Central memory CD8-positive, alpha-beta T cell (primary cell): Measurements from ENCODE around the gene APP.

Experiments
- ATAC-seq: fragments of 150-1000 bp; cut with Tn5 transposase; replicated peaks from 2 replicates; pipeline ENCODE4 v1.10.0; 2022; ENCODE audit warnings: mild to moderate bottlenecking, moderate FRiP score, moderate number of reproducible peaks; ENCODE audit not compliant: poor library complexity, severe bottlenecking; ENCODE audit errors: extremely low read depth
- DNase-seq, 2 donors: peaks; one replicate each; pipeline ENCODE4 v3.0.0; 2021; ENCODE audit warnings: low spot score in 2 of 2
- H3K27ac Mint-ChIP-seq: one replicate; pipeline ENCODE4 v1.8.0; 2022; ENCODE audit warnings: low read depth, mild to moderate bottlenecking, moderate library complexity, mixed read lengths
- H3K27me3 Mint-ChIP-seq: one replicate; pipeline ENCODE4 v1.8.0; 2022; ENCODE audit warnings: mixed read lengths
- H3K36me3 Mint-ChIP-seq: one replicate; pipeline ENCODE4 v1.8.0; 2022; ENCODE audit warnings: mild to moderate bottlenecking, moderate library complexity, mixed read lengths; ENCODE audit not compliant: insufficient read depth
- H3K4me1 Mint-ChIP-seq: one replicate; pipeline ENCODE4 v1.8.0; 2022; ENCODE audit warnings: mixed read lengths
- H3K4me3 Mint-ChIP-seq: one replicate; pipeline ENCODE4 v1.8.0; 2022; ENCODE audit warnings: mild to moderate bottlenecking, moderate library complexity, mixed read lengths
- H3K9me3 Mint-ChIP-seq: one replicate; pipeline ENCODE4 v1.8.0; 2022; ENCODE audit warnings: mixed read lengths

The APP gene

GRCh38 chr21:25911730-25912401, 258.7 kb downstream of the APP start:
- no peak for ATAC-seq
- Mint-ChIP-seq H3K9me3 (peaks cover 6% of the 10 kb centered on the region), H3K36me3 (no peaks in the 10 kb centered on the region), H3K4me3 (no peak overlapping the region), H3K27me3 (peaks cover 8% of the 10 kb centered on the region), H3K4me1 (no peaks in the 10 kb centered on the region), H3K27ac (no peak overlapping the region)
- DNase-seq = no peak

DNA sequence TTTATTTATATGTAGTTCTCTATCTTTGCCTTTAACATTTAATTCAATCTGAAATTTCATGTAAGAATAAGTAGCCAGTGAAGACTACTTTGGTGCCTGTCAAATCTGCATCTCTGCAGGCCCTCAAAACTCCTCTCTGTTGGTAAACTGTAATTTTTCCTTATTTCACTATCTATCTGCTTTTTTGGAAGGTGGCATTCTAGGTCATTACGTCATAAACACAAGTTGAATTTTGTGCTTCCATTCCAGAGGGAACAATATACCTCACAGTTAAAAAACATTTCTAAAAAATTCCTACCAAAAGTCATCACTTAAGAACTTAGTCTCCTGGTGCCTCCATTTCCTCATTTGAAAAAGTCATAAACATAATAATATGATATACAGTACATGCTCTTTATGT, 259.8 kb downstream of the APP start:
- Mint-ChIP-seq H3K9me3 (peaks cover 6% of the 10 kb centered on the region), H3K27ac (no peak overlapping the region), H3K27me3 (peaks cover 8% of the 10 kb centered on the region)

GRCh38 chr21:25909341-25909740, 261.2 kb downstream of the APP start:
- ATAC-seq (no peak), DNase-seq (no peak)
- Mint-ChIP-seq H3K9me3 (no peaks in the 10 kb centered on the region), H3K27me3 (no peaks in the 10 kb centered on the region), H3K36me3 (peaks cover 2% of the 10 kb centered on the region), H3K4me3 (no peak overlapping the region), H3K4me1 (no peaks in the 10 kb centered on the region), H3K27ac (no peak overlapping the region)

More for the DNA sequence above, 259.8 kb downstream of the APP start:
- H3K4me3 Mint-ChIP-seq = no peak overlapping the region
- H3K36me3 Mint-ChIP-seq = peaks cover 2% of the 10 kb centered on the region
- no peak for DNase-seq
- no peaks in the 10 kb centered on the region for H3K4me1 Mint-ChIP-seq
- ATAC-seq = no peak

- Mint-ChIP-seq H3K4me3 (no peak overlapping the region), H3K4me1 (no peaks in the 10 kb centered on the region), H3K27ac (no peak overlapping the region), H3K27me3 (no peaks in the 10 kb centered on the region), H3K36me3 (peaks cover 2% of the 10 kb centered on the region), H3K9me3 (no peaks in the 10 kb centered on the region)
- no peak for ATAC-seq
- no peak for DNase-seq
Measured at GRCh38 chr21:25908495-25908894, 262.1 kb downstream of the APP start.

DNA sequence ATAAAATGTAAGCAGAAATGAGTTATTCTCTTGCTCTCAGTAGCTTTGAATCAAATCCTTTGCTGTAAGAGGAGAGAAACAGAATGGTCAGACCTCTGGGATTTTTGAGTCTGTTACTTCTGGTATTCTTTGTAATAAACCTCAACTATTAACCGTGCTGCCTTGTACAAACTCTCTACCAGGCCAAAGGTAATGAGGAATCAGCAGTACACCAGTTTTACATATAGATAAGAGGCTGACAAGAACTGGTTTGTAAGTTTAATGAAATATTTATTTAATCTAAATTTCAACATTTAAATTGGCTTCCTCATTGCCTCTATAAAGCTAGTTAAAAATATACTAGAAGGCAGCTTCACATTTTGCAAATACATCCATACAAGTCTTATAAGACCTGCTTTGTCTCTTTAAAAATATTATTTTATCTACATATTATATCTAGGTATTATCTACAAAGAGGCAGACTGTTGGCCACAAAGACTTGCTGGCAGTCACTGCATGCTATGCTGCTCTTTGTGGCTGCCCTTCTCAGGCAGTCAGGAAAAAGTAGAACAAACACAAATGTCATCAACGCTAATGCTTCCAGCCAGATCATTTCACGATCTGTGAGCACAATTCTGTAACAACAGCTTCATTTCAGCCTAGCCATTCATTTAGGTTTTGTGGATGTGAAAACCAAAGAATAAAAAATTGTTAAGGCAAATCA, 262.8 kb downstream of the APP start:
- no peaks in the 10 kb centered on the region for H3K27me3 Mint-ChIP-seq
- no peaks in the 10 kb centered on the region for H3K9me3 Mint-ChIP-seq
- no peak for ATAC-seq
- H3K36me3 Mint-ChIP-seq = peaks cover 2% of the 10 kb centered on the region
- no peak overlapping the region for H3K4me3 Mint-ChIP-seq
- H3K27ac Mint-ChIP-seq = no peak overlapping the region
- no peaks in the 10 kb centered on the region for H3K4me1 Mint-ChIP-seq
- no peak for DNase-seq

- no peak overlapping the region for H3K4me3 Mint-ChIP-seq
- DNase-seq = no peak
- ATAC-seq = no peak
- H3K36me3 Mint-ChIP-seq = peaks cover 3% of the 10 kb centered on the region
- no peaks in the 10 kb centered on the region for H3K27me3 Mint-ChIP-seq
- H3K27ac Mint-ChIP-seq = no peak overlapping the region
- no peaks in the 10 kb centered on the region for H3K4me1 Mint-ChIP-seq
- H3K9me3 Mint-ChIP-seq = no peaks in the 10 kb centered on the region
Measured at GRCh38 chr21:25906587-25906986, 264.0 kb downstream of the APP start.

GRCh38 chr21:25905126-25905525, 265.4 kb downstream of the APP start:
- Mint-ChIP-seq H3K27ac (no peak overlapping the region), H3K36me3 (peaks cover 6% of the 10 kb centered on the region), H3K9me3 (no peaks in the 10 kb centered on the region), H3K27me3 (no peaks in the 10 kb centered on the region), H3K4me3 (no peak overlapping the region), H3K4me1 (no peaks in the 10 kb centered on the region)
- no peak for DNase-seq
- ATAC-seq = no peak

DNA sequence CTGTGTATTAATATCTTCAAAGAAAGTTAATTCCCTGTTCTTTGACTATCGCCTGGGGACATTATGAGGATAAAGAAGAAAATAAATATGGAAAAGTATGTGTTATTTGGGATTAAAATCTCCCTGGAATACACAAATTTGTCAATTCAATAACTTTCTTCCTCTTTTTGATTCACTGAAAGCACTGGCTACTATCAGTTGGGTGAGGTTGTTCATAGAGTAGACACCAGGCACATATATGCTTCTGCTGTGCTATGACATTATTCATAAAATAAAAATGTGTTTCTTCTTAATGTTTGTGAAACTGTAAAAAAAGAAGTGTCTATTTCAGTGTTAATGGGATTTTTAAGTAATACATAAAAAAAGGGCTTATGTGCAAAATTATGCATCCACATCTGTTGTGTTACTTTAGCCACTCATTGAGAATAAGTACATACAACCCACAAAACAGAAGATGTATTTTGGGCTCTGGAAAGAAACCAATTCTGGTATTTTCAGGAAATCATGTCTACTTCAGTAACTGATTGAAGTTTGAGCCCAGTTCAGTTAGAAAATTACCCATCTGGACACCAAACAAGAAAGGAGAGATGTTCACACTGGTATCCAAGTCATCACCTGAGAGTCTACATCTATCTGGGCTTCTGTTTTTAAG, 266.4 kb downstream of the APP start:
- ATAC-seq (no peak), DNase-seq (no peak)
- H3K36me3 Mint-ChIP-seq = peaks cover 6% of the 10 kb centered on the region
- H3K9me3 Mint-ChIP-seq = no peaks in the 10 kb centered on the region
- H3K27me3 Mint-ChIP-seq = peaks cover 3% of the 10 kb centered on the region
- H3K27ac Mint-ChIP-seq = no peak overlapping the region
- H3K4me1 Mint-ChIP-seq = no peaks in the 10 kb centered on the region
- H3K4me3 Mint-ChIP-seq = no peak overlapping the region

DNA sequence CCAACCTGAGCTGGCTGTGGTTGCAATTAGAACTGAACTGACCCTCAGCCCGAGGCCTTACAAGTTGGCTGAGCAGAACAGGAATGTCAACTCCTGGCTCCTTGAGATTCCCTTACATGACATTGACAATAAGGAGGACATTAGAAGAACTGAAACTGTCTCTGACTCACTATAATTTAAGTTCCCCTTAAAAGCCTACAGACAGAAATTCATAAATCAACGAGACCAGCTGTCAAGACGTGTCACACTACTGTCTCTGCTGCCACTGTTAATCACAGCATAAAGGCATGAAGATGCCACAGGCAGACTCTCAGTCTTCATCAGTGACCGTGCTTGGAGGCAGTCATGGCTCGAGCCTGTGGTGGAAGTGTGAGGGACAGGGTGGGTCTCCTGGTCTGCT, 267.0 kb downstream of the APP start:
- DNase-seq (no peak), ATAC-seq (no peak)
- Mint-ChIP-seq H3K27me3 (peaks cover 9% of the 10 kb centered on the region), H3K36me3 (peaks cover 6% of the 10 kb centered on the region), H3K4me3 (no peak overlapping the region), H3K27ac (no peak overlapping the region), H3K4me1 (no peaks in the 10 kb centered on the region), H3K9me3 (no peaks in the 10 kb centered on the region)

GRCh38 chr21:25901330-25901979, 269.1 kb downstream of the APP start:
- Mint-ChIP-seq H3K9me3 (no peaks in the 10 kb centered on the region), H3K36me3 (peaks cover 4% of the 10 kb centered on the region), H3K27ac (no peak overlapping the region), H3K4me3 (no peak overlapping the region), H3K27me3 (peaks cover 13% of the 10 kb centered on the region), H3K4me1 (no peaks in the 10 kb centered on the region)
- DNase-seq (no peak), ATAC-seq (no peak)

GRCh38 chr21:25898671-25899070, 271.9 kb downstream of the APP start:
- DNase-seq = no peak

GRCh38 chr21:25897383-25897782, 273.2 kb downstream of the APP start:
- ATAC-seq = no peak
- no peaks in the 10 kb centered on the region for H3K9me3 Mint-ChIP-seq
- DNase-seq = no peak
- peaks cover 13% of the 10 kb centered on the region for H3K27me3 Mint-ChIP-seq
- no peaks in the 10 kb centered on the region for H3K4me1 Mint-ChIP-seq
- H3K36me3 Mint-ChIP-seq = peaks cover 4% of the 10 kb centered on the region
- H3K27ac Mint-ChIP-seq = no peak overlapping the region
- no peak overlapping the region for H3K4me3 Mint-ChIP-seq

More at GRCh38 chr21:25898671-25899070, 271.9 kb downstream of the APP start:
- no peak overlapping the region for H3K4me3 Mint-ChIP-seq
- H3K27ac Mint-ChIP-seq = no peak overlapping the region
- peaks cover 4% of the 10 kb centered on the region for H3K36me3 Mint-ChIP-seq
- no peak for ATAC-seq
- no peaks in the 10 kb centered on the region for H3K4me1 Mint-ChIP-seq
- H3K27me3 Mint-ChIP-seq = peaks cover 13% of the 10 kb centered on the region
- H3K9me3 Mint-ChIP-seq = no peaks in the 10 kb centered on the region
